IPS-18a (cell line): ENCODE results near the gene ARHGAP10.

Experiments used
- H3K27ac ChIP-seq: one replicate; pipeline ENCODE4 v1.5.1; 2013; ENCODE audit warnings: low read length
- H3K27me3 ChIP-seq: one replicate; pipeline ENCODE4 v1.6.1; 2013; ENCODE audit warnings: mild to moderate bottlenecking, low read length; ENCODE audit not compliant: control insufficient read depth, insufficient read depth
- H3K36me3 ChIP-seq: one replicate; pipeline ENCODE4 v1.6.1; 2013; ENCODE audit warnings: low read depth, low read length; ENCODE audit not compliant: control insufficient read depth
- H3K4me1 ChIP-seq: one replicate; pipeline ENCODE4 v1.6.1; 2013; ENCODE audit warnings: low read depth, low read length; ENCODE audit not compliant: control insufficient read depth
- H3K4me3 ChIP-seq: one replicate; pipeline ENCODE4 v1.5.1; 2013; ENCODE audit warnings: low read length
- H3K9ac ChIP-seq: one replicate; pipeline ENCODE4 v1.6.1; 2013; ENCODE audit warnings: mild to moderate bottlenecking, low read length, moderate library complexity
- H3K9me3 ChIP-seq: one replicate; pipeline ENCODE4 v1.6.1; 2013; ENCODE audit warnings: low read depth, low read length; ENCODE audit not compliant: control insufficient read depth

ARHGAP10 gene

DNA sequence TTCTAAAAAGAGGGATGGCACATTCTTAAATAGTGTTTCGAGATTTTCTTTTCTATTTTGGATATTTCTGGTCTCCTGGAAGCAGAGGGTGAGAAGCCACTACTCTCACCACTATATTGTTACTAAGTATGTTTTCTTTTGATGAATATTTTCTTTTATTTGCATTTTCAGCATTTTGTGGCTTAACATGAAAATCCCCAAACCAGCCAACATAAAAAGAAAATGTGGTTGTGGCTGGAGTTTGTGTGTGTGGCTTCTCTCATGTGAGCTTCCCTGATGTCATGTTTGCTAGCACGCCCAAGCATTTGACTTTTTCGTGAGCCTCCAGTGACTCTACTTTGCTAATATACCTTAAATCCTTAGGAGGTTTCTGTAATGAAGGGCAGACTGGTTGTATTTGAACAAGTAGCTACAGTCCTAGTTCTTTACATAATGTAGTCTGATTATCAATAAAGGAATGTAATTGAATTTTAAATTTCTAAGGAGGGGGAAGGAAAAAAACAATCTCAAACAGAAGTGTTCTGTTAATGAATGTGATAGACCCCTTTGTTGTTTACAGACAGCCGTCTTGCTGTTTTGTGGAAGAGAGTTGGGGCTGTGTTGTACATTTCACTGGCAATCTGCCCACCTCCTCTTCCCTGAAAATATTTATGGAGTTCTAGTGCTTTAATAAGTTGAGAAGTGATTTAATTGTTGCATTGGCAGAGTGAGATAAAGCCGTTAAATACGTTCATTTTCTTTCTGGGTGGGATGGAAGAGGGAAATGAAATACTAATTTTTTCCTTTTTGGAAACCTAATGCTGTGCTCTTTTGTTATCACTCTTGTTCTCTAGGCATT is 114.6 kb downstream of the ARHGAP10 start:
- Histone ChIP-seq H3K36me3 (no peaks in the 10 kb centered on the region), H3K9ac (no peak overlapping the region), H3K27me3 (no peaks in the 10 kb centered on the region), H3K4me1 (peaks cover 5% of the 10 kb centered on the region), H3K4me3 (no peak overlapping the region), H3K27ac (no peak overlapping the region), H3K9me3 (no peaks in the 10 kb centered on the region)

DNA sequence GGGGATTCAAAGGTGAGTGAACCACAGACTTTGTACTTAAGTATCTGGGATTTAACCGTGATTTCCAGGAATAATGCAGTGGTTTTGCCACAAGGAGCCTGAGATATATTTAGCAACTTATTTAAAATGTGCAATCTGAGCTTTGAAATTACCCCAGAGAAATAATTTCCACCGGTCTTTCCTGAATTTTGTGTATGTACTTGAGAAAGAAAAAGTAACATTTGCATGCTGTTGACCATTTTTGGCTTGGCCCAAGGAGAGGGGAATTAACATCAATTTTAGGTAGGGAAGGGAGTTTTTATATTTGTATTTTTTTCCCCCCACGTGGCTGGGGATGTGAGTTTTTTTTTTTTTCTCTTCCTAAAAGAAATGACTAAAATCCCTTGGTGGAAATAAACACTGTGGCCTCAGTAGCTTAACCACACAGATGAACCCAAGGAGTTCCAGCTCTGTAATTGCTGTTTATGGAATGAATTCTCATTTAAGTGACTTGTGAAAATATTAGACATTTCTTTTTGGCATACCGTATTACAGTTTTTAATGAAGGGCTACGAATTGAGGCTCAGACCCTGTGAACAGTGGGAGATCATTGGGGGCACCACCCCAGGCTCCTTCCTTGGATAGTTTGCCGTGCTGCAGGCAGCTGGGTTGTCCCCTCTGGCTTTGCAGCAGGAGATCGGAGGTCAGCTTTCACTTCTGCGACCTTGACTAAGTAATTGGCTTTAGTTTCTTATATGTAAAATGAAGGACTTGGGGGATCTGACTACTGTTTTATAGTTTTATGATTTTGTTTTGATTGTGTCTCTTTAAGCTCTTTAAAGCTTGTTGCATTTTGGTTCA is 116.1 kb downstream of the ARHGAP10 start:
- Histone ChIP-seq H3K4me1 (peaks cover 5% of the 10 kb centered on the region), H3K36me3 (no peaks in the 10 kb centered on the region), H3K4me3 (no peak overlapping the region), H3K9ac (no peak overlapping the region), H3K9me3 (no peaks in the 10 kb centered on the region), H3K27me3 (no peaks in the 10 kb centered on the region), H3K27ac (no peak overlapping the region)

DNA sequence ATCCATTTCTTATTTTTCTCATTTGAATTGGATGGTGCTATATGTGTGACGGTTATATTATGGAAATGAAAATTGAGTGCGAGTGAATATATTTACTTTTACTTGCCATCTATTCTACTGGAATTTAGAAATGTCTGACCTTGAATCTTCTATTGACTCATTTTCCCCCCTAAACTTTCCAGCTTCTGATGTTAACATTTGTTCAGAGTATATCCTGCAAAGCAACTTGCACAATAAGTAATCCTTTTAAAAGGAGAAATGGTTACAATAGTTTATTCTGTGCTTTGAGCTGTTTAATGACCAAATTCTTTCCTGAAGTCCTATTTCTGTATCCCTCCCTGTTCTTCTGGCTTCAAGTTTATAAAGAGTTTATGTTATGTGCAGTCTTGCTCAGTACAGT is 116.7 kb downstream of the ARHGAP10 start:
- no peaks in the 10 kb centered on the region for H3K36me3 ChIP-seq
- H3K9ac ChIP-seq: no peak overlapping the region
- peaks cover 5% of the 10 kb centered on the region for H3K4me1 ChIP-seq
- H3K27ac ChIP-seq: no peak overlapping the region
- H3K9me3 ChIP-seq: no peaks in the 10 kb centered on the region
- no peaks in the 10 kb centered on the region for H3K27me3 ChIP-seq
- no peak overlapping the region for H3K4me3 ChIP-seq

DNA sequence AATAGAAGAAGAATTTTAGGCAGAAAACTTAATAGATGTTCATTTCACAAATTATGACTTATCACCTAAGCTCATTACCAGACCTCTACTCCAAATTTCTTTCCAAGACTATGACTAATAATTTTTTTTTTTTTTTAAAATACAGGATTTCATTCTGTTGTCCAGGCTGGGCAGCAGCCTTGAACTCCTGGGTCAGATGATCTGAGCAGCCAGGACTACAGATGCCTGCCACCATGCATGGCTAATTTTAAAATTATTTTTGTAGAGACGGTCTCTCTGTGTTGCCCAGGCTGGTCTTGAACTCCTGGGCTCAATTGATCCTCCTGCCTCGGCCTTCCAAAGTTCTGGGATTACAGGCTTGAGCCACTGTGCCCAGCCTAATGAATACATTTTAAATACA is 119.2 kb downstream of the ARHGAP10 start:
- Histone ChIP-seq H3K27me3 (no peaks in the 10 kb centered on the region), H3K9ac (no peak overlapping the region), H3K9me3 (no peaks in the 10 kb centered on the region), H3K4me1 (peaks cover 5% of the 10 kb centered on the region), H3K27ac (no peak overlapping the region), H3K36me3 (no peaks in the 10 kb centered on the region), H3K4me3 (no peak overlapping the region)

DNA sequence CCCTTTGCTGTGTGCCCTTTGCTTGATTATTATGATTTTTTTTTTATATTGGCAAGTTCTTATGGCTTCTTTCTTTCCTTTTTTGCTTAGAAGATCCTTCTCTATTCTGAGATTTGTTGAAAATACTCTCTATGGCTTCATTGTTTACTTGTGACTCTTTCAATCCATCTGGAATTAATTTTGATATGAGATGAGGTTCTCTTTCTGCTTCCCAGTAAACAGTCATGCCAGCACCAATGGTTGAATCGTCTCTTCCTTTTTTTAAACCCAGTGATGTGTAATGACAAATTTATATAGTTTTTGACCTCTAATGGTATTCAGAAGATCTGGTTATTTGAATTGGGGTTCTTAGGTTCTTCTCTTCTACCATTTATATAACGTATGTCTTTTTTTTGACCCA is 121.8 kb downstream of the ARHGAP10 start:
- no peaks in the 10 kb centered on the region for H3K4me1 ChIP-seq
- no peak overlapping the region for H3K9ac ChIP-seq
- H3K9me3 ChIP-seq: no peaks in the 10 kb centered on the region
- no peak overlapping the region for H3K27ac ChIP-seq
- no peaks in the 10 kb centered on the region for H3K27me3 ChIP-seq
- no peak overlapping the region for H3K4me3 ChIP-seq
- H3K36me3 ChIP-seq: no peaks in the 10 kb centered on the region

DNA sequence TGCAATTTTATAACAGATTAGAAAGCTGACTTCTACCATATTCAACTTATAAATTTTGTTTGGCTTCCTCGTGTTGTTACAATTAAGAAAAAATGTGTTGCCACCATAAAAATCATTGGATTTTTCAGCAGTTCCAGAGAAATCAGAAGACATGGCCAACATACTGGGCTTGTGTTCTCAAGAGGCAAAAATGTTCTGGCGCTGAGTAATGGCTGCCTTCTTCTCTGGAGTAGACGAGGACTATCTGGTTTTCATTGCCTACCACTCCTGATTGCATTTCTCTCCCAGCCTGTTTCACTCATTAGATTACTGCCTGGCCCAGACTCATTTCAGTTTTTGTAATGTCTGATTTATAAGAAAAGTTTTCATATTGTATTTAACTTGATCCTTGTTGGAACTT is 122.3 kb downstream of the ARHGAP10 start:
- Histone ChIP-seq H3K4me1 (no peaks in the 10 kb centered on the region), H3K9ac (no peak overlapping the region)

DNA sequence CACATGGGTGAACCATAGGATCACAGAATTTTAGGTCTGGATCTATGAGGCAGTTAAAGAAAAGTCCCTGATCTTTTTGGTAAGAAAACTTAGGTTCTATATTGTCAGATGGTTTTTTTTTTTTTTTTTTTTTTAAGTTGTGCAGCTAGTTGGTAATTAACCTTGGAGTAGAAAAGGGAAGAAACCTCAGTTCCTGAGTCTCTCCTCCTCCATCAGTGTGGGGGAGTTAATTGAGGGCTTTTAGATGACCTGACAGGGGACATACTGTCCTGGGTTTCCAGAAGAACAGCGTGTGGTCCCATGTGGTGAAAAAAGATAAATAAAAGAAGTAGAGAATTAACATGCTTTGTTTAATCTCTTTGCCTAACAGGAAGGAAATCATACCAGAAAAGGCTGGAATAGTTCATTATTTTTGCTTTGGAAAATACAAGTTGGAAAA is 123.7 kb downstream of the ARHGAP10 start:
- Histone ChIP-seq H3K9ac (no peak overlapping the region), H3K9me3 (no peaks in the 10 kb centered on the region), H3K27ac (no peak overlapping the region), H3K4me1 (no peaks in the 10 kb centered on the region), H3K4me3 (no peak overlapping the region), H3K27me3 (no peaks in the 10 kb centered on the region), H3K36me3 (no peaks in the 10 kb centered on the region)

More for the DNA sequence above, 122.3 kb downstream of the ARHGAP10 start:
- Histone ChIP-seq H3K27me3 (no peaks in the 10 kb centered on the region), H3K27ac (no peak overlapping the region), H3K36me3 (no peaks in the 10 kb centered on the region), H3K4me3 (no peak overlapping the region), H3K9me3 (no peaks in the 10 kb centered on the region)

DNA sequence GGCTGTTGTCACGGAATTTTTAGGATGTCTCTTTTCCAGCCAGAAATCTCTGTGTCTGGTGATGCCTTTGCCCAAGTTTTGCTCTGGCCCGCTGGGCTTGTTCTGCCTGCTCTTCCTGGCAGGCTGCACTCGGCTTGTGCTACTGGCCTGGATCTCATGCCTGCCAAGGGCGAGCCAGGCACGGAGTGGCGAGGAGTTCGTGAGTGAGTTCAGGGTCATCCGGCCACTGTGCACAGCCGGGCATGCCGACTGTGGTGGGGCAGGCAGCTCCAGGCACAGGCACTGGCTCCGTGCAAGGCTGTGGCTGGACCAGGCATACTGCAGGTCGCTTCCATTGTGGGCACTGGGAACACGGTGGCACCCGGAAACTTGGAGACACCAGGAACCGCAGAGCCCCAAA is 129.1 kb downstream of the ARHGAP10 start:
- Histone ChIP-seq H3K27ac (no peak overlapping the region), H3K27me3 (no peaks in the 10 kb centered on the region), H3K9ac (no peak overlapping the region), H3K36me3 (no peaks in the 10 kb centered on the region), H3K4me1 (peaks cover 11% of the 10 kb centered on the region), H3K4me3 (no peak overlapping the region), H3K9me3 (no peaks in the 10 kb centered on the region)

DNA sequence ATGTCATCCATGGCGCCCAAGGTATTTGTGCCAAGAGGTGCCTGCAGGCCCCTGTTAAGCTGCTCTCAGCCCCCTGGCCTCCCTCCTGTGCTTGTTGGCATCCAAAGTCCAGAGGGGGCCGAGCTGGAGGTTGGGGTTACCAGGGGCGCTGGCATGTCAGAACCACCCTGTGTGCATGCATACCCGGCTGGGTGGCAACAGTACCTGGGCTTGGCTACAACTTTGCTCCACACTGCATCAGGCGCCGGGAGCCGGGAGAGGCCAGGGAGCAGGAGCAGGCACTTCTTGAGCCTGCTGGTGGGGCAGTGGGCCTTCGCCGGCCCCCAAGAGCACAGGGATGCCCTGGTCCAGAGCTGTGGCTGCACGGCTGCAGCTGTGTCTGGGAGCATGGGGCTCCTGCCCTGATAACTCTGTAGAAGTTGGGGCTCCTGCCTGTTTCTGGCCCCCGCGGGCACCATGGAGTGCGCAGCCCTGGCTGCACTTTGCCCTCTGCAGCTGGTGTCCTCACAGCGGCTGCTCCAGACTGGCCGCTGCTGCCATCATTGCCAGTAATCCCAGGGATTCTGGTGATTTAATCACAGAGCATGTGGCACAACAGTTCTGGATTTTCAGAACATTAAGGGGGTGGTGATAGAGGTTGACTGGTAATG is 130.3 kb downstream of the ARHGAP10 start:
- Histone ChIP-seq H3K9ac (no peak overlapping the region), H3K4me1 (peaks cover 20% of the 10 kb centered on the region), H3K9me3 (no peaks in the 10 kb centered on the region), H3K27ac (no peak overlapping the region), H3K27me3 (no peaks in the 10 kb centered on the region), H3K4me3 (no peak overlapping the region), H3K36me3 (no peaks in the 10 kb centered on the region)

DNA sequence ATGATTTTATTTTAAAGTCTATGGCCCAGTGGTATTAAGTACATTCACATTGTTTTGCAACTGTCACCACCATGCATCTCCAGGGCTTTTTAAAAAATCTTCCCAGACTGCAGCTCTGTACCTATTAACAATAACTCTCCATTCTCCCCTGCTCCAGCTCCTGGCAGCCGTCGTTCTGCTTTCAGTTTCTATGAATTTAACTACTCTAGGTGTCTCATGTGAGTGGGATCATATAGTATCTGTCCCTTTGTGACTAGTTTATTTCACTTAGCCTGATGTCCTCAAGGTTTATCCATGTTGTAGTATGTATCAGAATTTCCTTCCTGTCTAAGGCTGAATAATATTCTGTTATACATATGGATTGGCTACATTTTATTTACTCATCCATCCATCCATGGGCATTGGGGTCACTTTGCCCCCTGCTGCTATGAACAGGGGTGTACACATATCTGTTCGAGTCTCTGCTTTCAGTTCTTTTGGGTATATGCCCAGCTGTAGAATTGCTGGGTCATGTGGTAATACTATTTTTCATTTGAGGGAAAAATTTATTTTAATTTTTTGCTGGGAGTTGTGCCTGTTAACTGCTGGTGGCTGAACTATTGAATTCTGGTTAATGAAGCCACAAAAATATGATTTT is 131.3 kb downstream of the ARHGAP10 start:
- no peaks in the 10 kb centered on the region for H3K9me3 ChIP-seq
- peaks cover 21% of the 10 kb centered on the region for H3K4me1 ChIP-seq
- H3K4me3 ChIP-seq: no peak overlapping the region
- no peak overlapping the region for H3K27ac ChIP-seq
- H3K36me3 ChIP-seq: no peaks in the 10 kb centered on the region
- no peaks in the 10 kb centered on the region for H3K27me3 ChIP-seq
- no peak overlapping the region for H3K9ac ChIP-seq

DNA sequence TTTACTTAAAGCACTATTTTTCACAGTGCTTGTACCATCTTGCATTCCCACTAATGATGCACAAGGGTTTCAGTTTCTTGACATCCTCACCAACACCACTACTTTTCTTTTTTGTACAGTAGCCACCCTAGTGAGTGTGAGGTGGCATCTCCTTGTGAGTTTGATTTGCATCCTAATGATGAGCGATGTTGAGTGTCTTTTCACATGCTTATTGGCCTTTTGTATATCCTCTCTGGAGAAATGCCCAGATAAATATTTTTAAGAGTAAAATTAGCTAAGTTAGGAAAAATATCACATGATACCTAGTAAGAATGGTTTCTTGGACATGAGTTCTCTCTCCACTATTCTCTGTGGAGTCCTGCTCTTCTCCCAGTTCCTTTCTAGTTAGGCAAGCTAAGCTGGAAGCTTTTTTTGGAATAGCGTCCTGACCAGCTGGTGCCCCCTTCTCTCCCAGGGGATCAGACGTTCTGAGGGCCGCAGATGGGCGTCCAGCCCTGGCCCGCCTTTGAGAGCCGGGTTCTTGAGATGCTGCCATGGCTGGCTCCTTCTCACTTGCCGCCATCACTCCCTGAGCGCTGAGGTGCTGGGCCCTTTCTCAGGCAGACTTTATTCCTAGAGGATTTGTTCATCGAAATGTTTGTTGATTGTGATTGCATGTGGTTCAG is 132.1 kb downstream of the ARHGAP10 start:
- H3K27ac ChIP-seq: no peak overlapping the region
- no peaks in the 10 kb centered on the region for H3K9me3 ChIP-seq
- H3K36me3 ChIP-seq: no peaks in the 10 kb centered on the region
- no peaks in the 10 kb centered on the region for H3K27me3 ChIP-seq
- no peak overlapping the region for H3K9ac ChIP-seq
- H3K4me3 ChIP-seq: no peak overlapping the region
- peaks cover 21% of the 10 kb centered on the region for H3K4me1 ChIP-seq
